HepG2 (cell line): ENCODE data around the gene RBP5. TPM values are rescaled to one million over a fixed set of nuclear protein-coding genes. Genes with fewer than 3 reads are reported as not detected.
A peak's percentile ranks its signal among the peaks of the same experiment; 100 is the strongest.

Source experiments
- E2F2 ChIP-seq: sonication (generic); formaldehyde crosslinking; IDR thresholded peaks from 2 replicates; pipeline ENCODE4 v1.4.0; 2020; ENCODE audit warnings: missing genetic modification reagents, borderline replicate concordance
- EED ChIP-seq: sonication (generic); formaldehyde crosslinking; IDR thresholded peaks from 2 replicates; pipeline ENCODE4 v1.5.0; 2020; ENCODE audit warnings: mild to moderate bottlenecking, missing genetic modification reagents
- GABPB1 ChIP-seq: IDR thresholded peaks from 2 replicates; pipeline ENCODE4 v1.6.1; 2016; ENCODE audit warnings: mild to moderate bottlenecking, missing genetic modification reagents, moderate library complexity, missing compliant biosample characterization
- KAT7 ChIP-seq: IDR thresholded peaks from 2 replicates; pipeline ENCODE4 v1.6.1; 2018; ENCODE audit warnings: borderline replicate concordance, missing compliant biosample characterization
- MTF2 ChIP-seq: sonication (generic); formaldehyde crosslinking; IDR thresholded peaks from 2 replicates; pipeline ENCODE4 v1.5.0; 2020; ENCODE audit warnings: missing genetic modification reagents, borderline replicate concordance
- MXI1 ChIP-seq: IDR thresholded peaks from 3 replicates; pipeline ENCODE4 v1.6.1; 2012; ENCODE audit warnings: low read depth, low read length, inconsistent platforms, borderline replicate concordance
- MYC ChIP-seq: sonication (generic); formaldehyde crosslinking; IDR thresholded peaks from 2 replicates; pipeline ENCODE4 v1.9.0; 2021; ENCODE audit warnings: missing genetic modification reagents, borderline replicate concordance
- NR1H2 ChIP-seq: sonication (generic); formaldehyde crosslinking; IDR thresholded peaks from 2 replicates; pipeline ENCODE4 v1.8.1; 2022; ENCODE audit warnings: low read depth, missing genetic modification reagents, borderline replicate concordance
- POLR2AphosphoS5 ChIP-seq: IDR thresholded peaks from 2 replicates; pipeline ENCODE4 v1.6.1; 2012; ENCODE audit warnings: low read depth, low read length
- RBM39 ChIP-seq: fragments of 200-400 bp; formaldehyde crosslinking; IDR thresholded peaks from one replicate; pipeline ENCODE4 v1.6.1; 2018; ENCODE audit warnings: antibody characterized with exemption, mild to moderate bottlenecking, low read depth, low read length; ENCODE audit not compliant: poor library complexity, severe bottlenecking
- SP2 ChIP-seq: sonication (generic); formaldehyde crosslinking; IDR thresholded peaks from 2 replicates; pipeline ENCODE4 v1.5.1; 2020; ENCODE audit warnings: mild to moderate bottlenecking, missing genetic modification reagents
- TFDP2 ChIP-seq: sonication (generic); formaldehyde crosslinking; IDR thresholded peaks from 2 replicates; pipeline ENCODE4 v1.4.0; 2020; ENCODE audit warnings: missing genetic modification reagents
- TGIF2 ChIP-seq: IDR thresholded peaks from 2 replicates; pipeline ENCODE4 v1.6.1; 2016; ENCODE audit warnings: control low read depth, missing compliant biosample characterization
- WIZ ChIP-seq: sonication (generic); formaldehyde crosslinking; IDR thresholded peaks from 2 replicates; pipeline ENCODE4 v1.5.1; 2020; ENCODE audit warnings: mild to moderate bottlenecking, missing genetic modification reagents
- ZFX ChIP-seq: sonication (generic); formaldehyde crosslinking; IDR thresholded peaks from 2 replicates; pipeline ENCODE4 v1.4.0; 2020; ENCODE audit warnings: mild to moderate bottlenecking, low read depth, missing genetic modification reagents, moderate library complexity
- ZNF264 ChIP-seq: sonication (generic); formaldehyde crosslinking; IDR thresholded peaks from 2 replicates; pipeline ENCODE4 v1.4.0; 2020; ENCODE audit warnings: missing genetic modification reagents
- ZNF580 ChIP-seq: IDR thresholded peaks from 2 replicates; pipeline ENCODE4 v1.6.1; 2016; ENCODE audit warnings: low read depth, borderline replicate concordance
- ZNF589 ChIP-seq: sonication (generic); formaldehyde crosslinking; conservative IDR thresholded peaks from 2 replicates; pipeline ENCODE4 v1.8.0; 2022; ENCODE audit warnings: mild to moderate bottlenecking, moderate library complexity, missing genetic modification reagents
- ZNF776 ChIP-seq: sonication (generic); formaldehyde crosslinking; IDR thresholded peaks from 2 replicates; pipeline ENCODE4 v1.4.0; 2020; ENCODE audit warnings: mild to moderate bottlenecking, missing genetic modification reagents
- ZNF891 ChIP-seq: sonication (generic); formaldehyde crosslinking; IDR thresholded peaks from 2 replicates; pipeline ENCODE4 v1.5.0; 2020; ENCODE audit warnings: mild to moderate bottlenecking, missing genetic modification reagents
- ZSCAN5A ChIP-seq: sonication (generic); formaldehyde crosslinking; IDR thresholded peaks from 2 replicates; pipeline ENCODE4 v1.8.0; 2022; ENCODE audit warnings: mild to moderate bottlenecking, missing genetic modification reagents, borderline replicate concordance
- polyA plus RNA-seq, 8 experiments: library from polyadenylated mRNA; depleted of rRNA in 3 of 8; stranded (reverse) in 7 of 8; unstranded in 1 of 8; fragments of >200 nt; fragmentation: Illumina TruSeq in 4 of 8; extraction: Trizol in 4 of 8; gene quantifications; 2 replicates each; pipeline versions ENCODE4 v1.2.1 to v1.2.3, GENCODE V29; 2011 to 2016; ENCODE audit warnings: low read depth in 4 of 8, missing spikeins in 1 of 8, mixed read lengths in 1 of 8; ENCODE audit not compliant: insufficient read depth in 1 of 8
- total RNA-seq, 5 experiments: library from RNA; depleted of rRNA; stranded (reverse); fragments of >200 nt; fragmentation: Illumina TruSeq; extraction: Trizol; gene quantifications; 2 replicates each; pipeline ENCODE4 v1.2.3, GENCODE V29; 2016; ENCODE audit warnings: low read depth in 1 of 5

The RBP5 gene
- total and polyA plus RNA-seq, 2 of the 13 experiments (the other 11 are each of a cell fraction or from before 2014, with no cell fraction given) = 13.8 to 19.8 TPM

- TF ChIP-seq ZNF589 (CRISPR knock-in tag) = 0 out of 2 replicates have a peak, but pooled peaks have one; percentile 4
- no peak for TF ChIP-seq ZNF264 (CRISPR knock-in tag)
- peak; percentile 30 for TF ChIP-seq RBM39
- TF ChIP-seq TGIF2 (CRISPR knock-in tag) = peak; percentile 29; the same call in 1 of the 2 replicates
- TF ChIP-seq ZNF776 (CRISPR knock-in tag) = peak; percentile 12; the same call in 1 of the 2 replicates
- TF ChIP-seq MTF2 (CRISPR knock-in tag) = no peak
- TF ChIP-seq MXI1 = no peak
- TF ChIP-seq KAT7 (CRISPR knock-in tag) = peak; percentile 49; the same call in 1 of the 2 replicates
- TF ChIP-seq TFDP2 (CRISPR knock-in tag) = no peak
- no peak for TF ChIP-seq WIZ
- peak; percentile 37; the same call in 1 of the 2 replicates for TF ChIP-seq GABPB1 (CRISPR knock-in tag)
- 0 out of 2 replicates have a peak, but pooled peaks have one; percentile 24 for TF ChIP-seq NR1H2 (CRISPR knock-in tag)
- no peak; the same call in 1 of the 2 replicates for TF ChIP-seq ZFX (CRISPR knock-in tag)
- 0 out of 2 replicates have a peak, but pooled peaks have one; percentile 20 for TF ChIP-seq ZNF891 (CRISPR knock-in tag)
- peak; percentile 91 for TF ChIP-seq SP2 (CRISPR knock-in tag)
- peak; percentile 3; the same call in 1 of the 2 replicates for TF ChIP-seq MYC (CRISPR knock-in tag)
- TF ChIP-seq E2F2 (CRISPR knock-in tag) = no peak
- TF ChIP-seq POLR2AphosphoS5 = peak; percentile 71
- no peak for TF ChIP-seq EED (CRISPR knock-in tag)
- TF ChIP-seq ZSCAN5A (CRISPR knock-in tag) = no peak
- peak; percentile 69; the same call in 1 of the 2 replicates for TF ChIP-seq ZNF580 (CRISPR knock-in tag)
Observed at GRCh38 chr12:7129872-7130691, 1.4 kb upstream of the RBP5 start, which contains the start of gene CLSTN3 (continued).
